Stimulated activated CD8-positive, alpha-beta memory T cell treated with anti-CD3 and anti-CD28 coated beads, Interleukin-7, amount 100 ng/mL, for 4 hours (primary cell): ENCODE measurements around the gene CSDE1.
"Not testable (repeated sequence)": the region's sequence is repeated elsewhere in the genome, so short reads cannot be mapped to it uniquely, and the experiment has no call there.

Experiments
- DNase-seq, 2 donors: peaks; one replicate each; pipeline ENCODE4 v3.0.0-alpha.2; 2020; ENCODE audit warnings: low read depth in 2 of 2

Gene CSDE1

DNA sequence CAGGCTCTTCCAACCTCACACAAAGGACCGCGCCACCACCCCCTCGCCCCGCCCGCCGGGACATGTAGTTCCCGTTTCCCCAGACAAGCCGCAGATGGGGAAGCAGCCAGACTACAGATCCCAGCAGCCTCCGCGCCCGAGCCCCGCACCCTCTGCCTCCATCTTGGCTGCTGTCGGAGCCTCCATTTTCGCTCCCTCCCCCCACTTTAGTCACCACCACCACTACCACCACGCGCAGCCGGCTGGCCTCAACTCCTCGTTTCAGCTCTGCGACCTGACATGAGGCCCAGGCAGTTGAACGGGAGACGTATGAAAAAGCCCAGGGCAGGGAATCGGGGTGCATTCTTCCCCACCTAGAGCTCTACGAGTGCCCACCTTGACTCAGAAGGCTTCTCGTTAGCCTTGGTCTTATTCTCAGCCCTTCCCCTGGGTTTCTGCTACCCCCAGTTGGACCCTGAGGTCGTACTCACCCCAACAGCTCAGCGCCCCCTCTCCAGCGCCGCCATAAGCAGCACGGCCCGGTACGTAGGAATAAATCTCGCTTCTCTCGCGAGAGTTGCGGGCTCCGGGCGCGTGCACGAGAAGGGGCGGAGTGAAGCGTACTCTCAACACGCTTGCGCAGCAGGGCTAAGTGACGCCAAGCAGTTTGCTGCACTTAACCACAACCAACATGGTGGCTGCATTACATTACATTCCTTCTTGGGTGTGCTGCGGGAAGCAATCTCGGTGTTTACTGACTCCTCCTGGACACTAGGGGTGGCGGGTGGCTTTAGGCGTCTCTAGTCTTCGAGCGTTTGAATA is at the start of gene CSDE1:
TSS of gene CSDE1 (minus strand) at position 530 of the 801 bp plus-strand sequence. CDS start 18,094 bp downstream, outside the sequence.
- peak; percentile 94 to 96 for DNase-seq

DNA sequence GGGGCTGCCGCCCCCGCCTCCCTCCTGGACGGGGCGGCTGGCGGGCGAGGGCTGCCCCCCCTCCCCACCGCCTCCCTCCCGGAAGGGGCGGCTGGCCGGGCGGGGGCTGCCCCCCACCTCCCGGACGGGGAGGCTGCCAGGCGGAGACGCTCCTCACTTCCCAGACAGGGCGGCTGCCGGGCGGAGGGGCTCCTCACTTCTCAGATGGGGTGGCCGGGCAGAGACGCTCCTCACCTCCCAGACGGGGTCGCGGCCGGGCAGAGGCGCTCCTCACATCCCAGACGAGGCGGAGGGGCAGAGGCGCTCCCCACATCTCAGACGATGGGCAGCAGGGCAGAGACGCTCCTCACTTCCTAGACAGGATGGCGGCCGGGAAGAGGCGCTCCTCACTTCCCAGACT is 46.7 kb upstream of the CSDE1 start:
- not testable (repeated sequence) for DNase-seq

DNA sequence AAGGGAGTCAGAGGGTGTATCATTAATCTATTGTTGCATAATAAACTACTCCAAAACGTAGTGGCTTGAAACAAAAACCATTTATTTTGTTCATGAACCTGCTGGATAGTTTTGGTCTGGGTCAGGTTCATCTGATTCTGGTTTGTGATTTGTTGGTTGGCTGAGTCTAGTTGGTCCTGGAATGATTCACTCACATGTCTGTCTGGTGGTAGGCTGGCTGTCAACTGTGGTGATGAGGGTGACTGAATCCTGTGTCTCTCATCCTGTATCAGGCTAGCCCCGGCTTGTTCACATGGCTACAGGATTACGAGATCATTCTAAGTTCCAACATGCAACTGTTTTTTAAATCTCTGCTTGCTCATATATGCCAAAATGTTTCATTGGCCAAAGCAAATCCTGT is 45.2 kb upstream of the CSDE1 start:
- no peak for DNase-seq

DNA sequence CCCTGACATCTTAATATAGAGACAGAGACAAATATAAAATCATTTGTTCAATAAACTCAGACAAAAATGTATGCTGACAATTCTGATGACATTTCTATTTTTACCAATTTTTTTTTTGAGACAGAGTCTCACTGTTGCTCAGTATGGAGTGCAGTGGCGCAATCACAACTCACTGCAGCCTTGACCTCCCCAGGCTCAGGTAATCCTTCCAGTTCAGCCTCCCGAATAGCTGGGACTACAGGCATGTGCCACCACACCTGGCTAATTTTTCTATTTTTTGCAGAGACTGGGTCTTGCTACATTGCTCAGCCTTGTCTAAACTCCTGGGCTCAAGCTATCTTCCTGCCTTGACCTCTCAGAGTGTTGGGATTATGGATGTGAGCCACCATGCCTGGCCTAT is 36.3 kb upstream of the CSDE1 start:
- no peak for DNase-seq

DNA sequence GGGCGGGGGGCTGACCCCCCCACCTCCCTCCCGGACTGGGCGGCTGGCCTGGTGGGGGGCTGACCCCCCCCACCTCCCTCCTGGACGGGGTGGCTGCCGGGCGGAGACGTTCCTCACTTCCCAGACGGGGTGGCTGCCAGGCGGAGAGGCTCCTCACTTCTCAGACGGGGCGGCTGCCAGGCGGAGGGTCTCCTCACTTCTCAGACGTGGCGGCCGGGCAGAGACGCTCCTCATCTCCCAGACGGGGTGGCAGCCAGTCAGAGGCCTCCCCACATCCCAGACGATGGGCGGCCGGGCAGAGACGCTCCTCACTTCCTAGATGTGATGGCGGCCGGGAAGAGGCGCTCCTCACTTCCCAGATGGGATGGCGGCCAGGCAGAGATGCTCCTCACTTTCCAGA is 32.8 kb upstream of the CSDE1 start:
- DNase-seq: not testable (repeated sequence)

DNA sequence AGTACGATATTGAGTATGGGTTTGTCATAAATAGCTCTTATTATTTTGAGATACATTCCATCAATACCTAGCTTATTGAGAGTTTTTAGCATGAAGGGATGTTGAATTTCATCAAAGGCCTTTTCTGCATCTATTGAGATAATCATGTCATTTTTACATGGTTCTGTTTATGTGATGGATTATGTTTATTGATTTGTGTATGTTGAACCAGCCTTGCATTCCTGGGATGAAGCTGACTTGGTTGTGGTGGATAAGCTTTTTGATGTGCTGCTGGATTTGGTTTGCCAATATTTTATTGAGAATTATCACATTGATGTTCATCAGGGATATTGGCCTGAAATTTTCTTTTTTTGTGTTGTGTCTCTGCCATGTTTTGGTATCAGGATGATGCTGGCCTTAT is 28.7 kb upstream of the CSDE1 start:
- not testable (repeated sequence) for DNase-seq

DNA sequence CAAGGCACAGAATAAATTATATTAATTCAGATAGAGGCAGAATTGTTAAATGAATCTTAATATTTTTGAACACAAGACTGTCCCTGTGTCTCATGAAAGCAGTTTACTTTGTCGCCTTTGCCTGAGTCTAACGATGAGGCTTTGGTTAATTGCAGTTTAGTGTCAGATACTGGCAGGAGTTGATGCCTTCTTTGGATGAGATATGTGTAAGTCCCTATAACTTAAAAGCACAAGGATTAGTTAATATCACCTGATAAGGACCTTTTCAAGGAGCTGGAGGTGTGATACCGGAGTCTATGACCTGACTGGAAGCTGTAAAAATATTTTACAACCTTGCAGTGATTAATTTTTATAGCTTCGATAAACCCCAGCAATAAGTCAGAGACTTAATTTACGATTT is 24.7 kb upstream of the CSDE1 start:
- DNase-seq: no peak

DNA sequence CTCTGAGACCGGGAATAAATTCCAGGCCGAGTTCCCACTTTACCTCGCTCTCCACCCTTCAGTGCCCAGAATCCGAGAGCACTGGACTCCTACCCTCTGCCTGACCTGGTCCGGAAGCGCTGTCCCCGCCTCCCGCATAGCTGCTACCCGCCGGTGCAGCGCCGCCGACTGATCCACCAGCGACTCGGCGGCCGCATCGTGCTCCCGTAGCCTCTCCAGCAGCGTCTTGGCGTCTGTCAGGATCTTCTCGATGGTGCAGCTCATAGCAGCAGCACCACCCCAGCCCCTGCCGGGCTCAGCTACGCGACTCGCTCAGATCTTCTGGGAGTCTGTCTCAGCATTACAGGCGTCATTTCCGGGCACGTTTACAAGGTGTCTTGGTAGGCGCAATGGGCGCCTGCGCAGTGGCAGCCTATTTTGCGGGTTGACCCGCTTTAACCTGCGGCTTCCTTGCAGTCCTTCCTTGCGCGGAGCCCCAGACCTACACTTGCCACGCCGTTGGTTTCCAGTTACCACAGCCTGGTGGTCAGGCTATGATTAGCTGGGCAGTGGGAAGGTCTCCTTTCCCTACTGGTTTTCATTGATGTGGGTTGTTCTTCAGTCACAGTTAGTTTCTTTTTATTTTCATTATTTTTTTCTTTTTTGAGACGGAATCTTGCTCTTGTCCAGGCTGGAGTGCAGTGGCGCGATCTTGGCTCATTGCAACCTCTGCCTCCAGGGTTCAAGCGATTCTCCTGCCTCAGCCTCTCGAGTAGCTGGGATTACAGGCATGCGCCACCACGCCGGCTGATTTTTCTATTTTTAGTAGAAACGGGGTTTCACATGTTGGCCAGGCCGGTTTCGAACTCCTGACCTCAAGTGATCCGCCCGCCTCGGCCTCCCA is 22.8 kb upstream of the CSDE1 start, which contains the start of gene SIKE1:
TSS of gene SIKE1 (minus strand) at position 342 of the 883 bp plus-strand sequence. CDS start at position 264, 78 bp downstream.
- peak; percentile 89 to 92 for DNase-seq

DNA sequence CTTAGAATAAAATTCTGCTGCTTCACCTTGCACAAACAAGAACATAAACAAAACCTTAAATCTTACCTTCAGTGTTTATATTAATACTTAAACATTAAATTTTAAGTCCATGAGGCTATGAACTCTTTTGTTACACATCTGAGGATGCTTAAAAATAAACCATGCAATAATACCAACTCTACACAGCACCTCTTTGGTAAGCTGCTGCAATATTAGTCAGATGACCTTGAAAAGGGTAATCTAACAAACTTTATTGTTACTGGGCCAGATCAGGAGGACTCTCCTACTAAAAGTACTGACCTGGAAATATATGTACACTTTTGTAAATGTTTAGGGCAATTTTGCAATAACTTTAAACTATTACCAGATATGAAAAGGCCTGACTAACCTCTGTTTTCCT is 21.9 kb upstream of the CSDE1 start:
- no peak for DNase-seq

DNA sequence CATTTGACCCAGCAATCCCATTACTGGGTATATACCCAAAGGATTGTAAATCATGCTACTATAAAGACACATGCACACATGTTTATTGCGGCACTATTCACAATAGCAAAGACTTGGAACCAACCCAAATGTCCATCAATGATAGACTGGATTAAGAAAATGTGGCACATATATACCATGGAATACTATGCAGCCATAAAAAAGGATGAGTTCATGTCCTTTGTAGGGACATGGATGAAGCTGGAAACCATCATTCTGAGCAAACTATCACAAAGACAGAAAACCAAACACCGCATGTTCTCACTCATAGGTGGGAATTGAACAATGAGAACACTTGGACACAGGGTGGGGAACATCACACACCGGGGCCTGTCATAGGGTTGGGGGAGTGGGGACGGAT is 18.9 kb upstream of the CSDE1 start:
- DNase-seq: not testable (repeated sequence)

DNA sequence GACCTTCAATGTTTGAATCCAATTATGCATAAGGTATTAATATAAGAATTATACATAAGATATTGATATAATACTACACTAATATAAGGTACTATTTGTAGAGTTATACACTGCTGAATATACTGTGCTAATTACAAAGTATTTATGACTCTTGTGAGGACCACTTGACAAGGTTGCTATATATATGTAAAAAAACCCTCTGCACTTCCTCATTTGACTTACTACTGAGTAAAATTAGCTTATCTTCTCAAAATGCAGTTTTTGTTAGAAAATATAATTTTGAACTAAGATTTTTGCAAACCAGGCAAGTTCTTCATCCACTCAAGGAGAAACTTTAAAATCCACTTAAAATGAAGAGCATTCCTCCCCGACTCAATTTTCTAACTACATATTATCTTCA is 14.2 kb upstream of the CSDE1 start:
- no peak for DNase-seq

DNA sequence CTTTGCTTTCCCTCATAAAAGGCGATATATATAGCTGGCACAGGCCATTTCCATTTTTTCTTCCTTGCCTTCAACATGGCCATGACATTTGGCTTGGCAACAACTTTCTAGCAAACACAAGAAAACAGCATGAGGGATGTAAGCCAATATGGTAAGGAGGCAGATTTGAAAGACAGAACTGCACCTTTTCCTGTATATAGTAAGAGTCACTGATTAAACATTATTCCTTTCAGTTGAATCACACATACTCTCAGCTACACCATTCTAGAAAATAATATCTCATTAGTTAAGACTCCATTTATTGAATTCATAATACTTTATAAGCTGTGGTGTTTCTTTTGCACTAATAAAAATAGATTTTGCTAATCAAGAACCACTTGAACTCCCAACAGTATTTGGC is 13.2 kb upstream of the CSDE1 start:
- DNase-seq: no peak

DNA sequence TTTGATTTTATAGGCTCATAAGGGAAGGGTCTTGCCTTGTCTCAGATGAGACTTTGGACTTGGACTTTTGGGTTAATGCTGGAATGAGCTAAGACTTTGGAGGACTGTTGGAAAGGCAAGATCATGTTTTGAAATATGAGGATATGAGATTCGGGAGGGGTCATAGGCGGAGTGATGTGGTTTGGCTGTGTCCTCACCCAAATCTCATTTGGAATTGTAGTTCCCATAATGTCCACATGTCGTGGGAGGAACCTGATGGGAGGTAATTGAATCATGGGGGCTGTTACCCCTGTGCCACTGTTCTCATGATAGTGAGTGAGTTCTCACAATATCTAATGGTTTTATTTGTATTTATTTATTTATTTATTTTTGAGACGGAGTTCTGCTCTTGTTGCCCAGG is 6.9 kb upstream of the CSDE1 start:
- DNase-seq: no peak

DNA sequence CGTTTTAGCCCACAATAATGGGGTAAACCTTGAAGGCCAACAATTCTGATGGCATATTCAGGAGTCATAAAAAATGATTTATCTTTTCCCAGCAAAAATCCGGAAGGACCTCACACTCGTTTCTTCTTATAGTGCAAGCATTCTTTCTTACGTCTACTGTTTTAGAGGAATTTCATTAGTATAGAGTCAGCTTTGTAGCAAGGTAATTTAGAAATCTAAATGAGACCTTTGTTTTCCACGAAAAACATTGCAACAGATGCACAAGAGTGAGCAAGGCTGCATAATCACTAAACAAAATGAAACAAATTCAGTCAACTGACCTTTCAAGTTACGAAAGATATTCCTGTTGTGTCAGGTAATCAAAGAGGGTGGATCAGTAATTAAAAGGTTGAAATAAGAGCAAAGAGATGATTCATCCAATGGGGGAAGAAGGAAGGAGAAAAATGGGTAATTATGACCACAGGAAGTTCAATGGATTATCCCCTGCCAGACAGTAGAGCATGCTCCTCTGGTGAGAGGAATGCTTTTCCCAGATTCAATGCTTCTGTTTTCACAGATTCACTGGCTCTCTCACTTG is 560 bp upstream of the CSDE1 start:
- DNase-seq: no peak

DNA sequence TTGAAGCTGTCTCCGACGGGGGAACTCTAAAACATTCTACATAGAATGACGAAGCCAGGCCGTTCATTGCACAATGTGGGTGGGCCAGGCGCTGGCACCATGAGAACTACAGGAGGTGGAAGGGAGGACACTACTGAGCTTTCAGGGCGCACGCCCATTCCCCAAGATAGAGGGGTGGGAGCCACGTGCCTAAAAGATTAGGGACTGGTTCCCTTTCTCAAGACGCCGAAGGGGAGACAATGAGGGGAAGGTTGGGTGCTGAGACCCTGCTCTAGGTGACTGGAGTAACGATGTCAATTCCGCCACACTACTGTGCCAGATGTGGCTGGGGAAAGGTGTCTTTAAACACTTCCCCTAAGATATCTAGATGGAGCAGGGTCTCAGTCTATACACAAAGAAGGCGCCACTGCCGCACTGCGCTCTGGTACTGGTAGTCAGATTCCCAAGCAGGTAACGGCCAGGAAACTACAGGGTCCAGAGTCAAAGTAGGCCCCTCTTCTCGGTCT is 782 bp downstream of the CSDE1 start:
- DNase-seq: no peak

DNA sequence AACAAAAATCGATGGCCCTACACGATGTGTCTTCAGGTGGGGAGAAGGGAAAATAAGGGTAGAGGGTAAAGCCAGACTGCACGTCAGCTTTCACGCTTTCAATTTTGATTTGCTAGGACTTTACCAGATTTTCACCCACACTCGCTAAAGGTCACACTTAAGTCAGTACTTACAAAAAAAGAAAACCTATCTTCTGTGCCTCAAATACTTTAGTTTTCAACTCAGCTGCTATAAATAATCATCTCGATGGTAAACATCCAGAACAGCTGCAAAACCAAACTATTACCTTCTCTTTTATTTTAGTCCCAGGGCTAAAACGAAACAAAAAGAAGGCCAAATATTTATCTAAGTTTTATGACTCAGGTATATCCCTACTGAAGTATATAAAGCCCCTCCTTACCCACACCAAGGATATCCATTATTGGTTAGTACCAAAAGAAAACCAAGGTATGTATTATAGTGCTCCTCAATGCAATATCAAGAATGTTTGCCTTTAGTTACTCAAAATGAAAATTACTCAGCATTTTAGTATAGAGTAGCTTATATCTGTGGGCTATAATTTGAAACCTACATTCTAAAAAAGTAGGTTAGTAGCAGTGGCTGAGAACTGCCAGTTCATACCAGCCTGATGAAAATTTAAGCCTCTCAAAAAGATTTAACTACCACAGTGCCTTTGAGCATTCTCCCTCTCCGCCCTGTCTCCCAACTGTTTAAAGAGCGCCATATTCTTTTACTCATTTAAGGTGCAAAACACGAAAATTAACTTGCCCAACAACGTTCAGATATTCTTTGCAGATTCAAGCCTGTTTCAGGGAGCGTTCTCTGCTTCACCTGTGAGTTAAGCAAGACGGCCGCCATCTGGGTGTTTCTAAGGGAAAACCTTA is 1.5 kb downstream of the CSDE1 start:
- no peak for DNase-seq

DNA sequence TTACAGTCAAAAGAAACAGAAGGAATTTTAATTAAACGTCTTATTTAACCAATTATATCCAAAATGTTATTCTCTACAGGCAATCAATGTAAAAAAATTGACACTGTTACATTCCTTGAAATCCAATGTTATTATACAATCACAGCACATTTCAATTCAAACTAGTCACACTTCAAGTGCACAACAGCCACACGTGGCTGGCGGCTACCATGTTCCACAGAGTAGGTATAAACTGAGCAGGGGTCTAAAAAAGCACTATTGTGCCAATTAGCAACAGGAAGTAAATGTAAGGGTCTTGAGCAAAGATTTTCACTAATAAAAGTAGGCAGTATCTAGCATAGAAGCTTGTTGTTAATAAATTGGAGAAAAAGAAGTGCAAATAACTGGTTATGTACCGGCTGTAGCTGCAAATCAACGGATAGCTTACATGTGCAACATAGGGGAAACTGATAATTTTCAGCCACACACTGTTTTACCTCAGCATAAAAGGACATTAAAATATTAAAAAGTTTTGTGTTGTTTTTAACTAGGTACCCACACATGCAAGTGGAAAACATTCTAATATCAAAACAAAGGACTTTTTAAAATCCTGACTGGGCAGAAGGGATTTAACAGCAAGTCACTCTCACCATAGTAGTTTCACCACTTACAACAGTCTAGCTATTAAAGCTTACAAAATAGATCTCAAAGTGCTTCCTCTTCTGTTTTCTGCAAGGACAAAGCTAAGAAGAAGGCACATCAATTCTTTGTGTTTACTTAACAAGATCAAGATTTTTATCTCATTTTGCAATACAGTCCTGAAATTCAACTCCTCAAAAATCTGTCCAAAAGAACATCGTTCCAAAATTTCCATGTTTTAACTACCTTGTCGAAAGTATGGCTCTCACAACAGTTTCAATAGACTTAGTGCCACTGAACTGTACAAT is 2.5 kb downstream of the CSDE1 start:
- no peak for DNase-seq

DNA sequence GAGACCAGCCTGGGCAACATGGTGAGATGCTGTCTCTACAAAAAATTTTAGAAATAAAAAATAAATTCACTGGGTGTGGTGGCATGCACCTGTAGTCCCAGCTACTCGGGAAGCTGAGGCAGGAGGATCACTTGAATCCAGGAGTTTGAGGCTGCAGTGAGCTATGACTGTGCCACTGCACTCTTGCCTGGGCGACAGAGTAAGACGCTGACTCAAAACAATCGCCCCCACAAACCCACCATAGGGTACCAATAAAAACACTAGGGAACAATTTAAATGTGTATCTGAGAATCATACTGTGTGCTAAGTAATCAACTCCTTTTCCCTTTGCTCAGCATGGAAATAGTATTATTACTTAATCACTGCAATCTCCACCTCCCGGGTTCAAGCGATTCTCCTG is 4.1 kb downstream of the CSDE1 start:
- DNase-seq: peak in 1 of 2 donors; percentile 12

DNA sequence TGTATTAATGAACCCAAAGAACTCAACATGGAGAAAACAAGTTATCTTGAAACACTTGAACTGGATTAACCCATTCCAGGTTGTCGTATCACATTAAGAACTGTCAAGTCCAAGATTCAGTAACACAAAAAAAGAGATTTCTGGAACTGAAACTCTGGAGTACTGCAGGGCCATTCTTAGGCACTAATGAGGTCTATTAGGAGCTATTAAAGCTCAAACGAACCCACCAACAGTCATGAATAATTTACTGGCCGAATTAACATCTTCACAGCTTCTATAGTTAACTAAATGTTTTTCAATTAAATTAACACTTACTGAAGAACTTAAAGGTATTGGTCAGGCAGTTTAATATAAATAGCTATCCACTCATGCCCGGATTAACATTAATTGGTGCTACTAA is 4.6 kb downstream of the CSDE1 start:
- DNase-seq: no peak

DNA sequence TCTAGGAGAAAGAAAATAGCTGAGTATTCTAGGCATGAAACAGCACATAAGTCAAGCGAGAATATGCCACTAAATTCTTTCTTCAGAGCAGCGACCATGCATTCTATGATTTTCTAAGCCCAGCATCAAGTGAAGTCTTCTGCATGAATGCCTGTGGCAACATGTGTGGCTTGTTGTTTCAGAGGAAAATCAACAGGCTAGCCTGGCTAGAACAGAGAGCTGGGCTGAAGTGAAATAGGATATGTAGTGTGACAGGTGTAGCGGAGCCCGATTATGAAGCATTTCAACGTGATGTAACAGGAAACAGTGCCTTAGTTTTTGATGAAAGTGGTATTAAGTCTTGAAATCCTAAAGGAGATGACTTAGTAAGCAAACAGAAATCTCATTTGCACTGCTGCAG is 7.0 kb downstream of the CSDE1 start:
- DNase-seq: no peak
